Thoracic aorta (tissue), 2 donors: ENCODE data around the gene OR1D5. TPM values are rescaled to one million over a fixed set of nuclear protein-coding genes. Genes with fewer than 3 reads are reported as not detected.
"Not testable (repeated sequence)": the region's sequence is repeated elsewhere in the genome, so short reads cannot be mapped to it uniquely, and the experiment has no call there.

Experiments used
- ATAC-seq: fragments of 150-250 bp; one replicate; pipeline ENCODE4 v1.8.0; 2017; ENCODE audit warnings: low read depth; ENCODE audit not compliant: insufficient number of reproducible peaks, low FRiP score
- DNase-seq: peaks from one replicate; pipeline ENCODE4 v3.0.0-alpha.2; 2020; ENCODE audit warnings: low spot score
- H3K27ac ChIP-seq, 2 donors: fragments of 200-600 bp; sonication (generic); 1 replicate in 1 of 2; 2 replicates in 1 of 2; pipeline ENCODE4 v1.5.1; 2016; ENCODE audit warnings: mild to moderate bottlenecking in 2 of 2, moderate library complexity in 2 of 2
- H3K27me3 ChIP-seq: fragments of 200-600 bp; sonication (generic); replicated peaks from 2 replicates; pipeline ENCODE4 v1.6.0; 2016; ENCODE audit warnings: mild to moderate bottlenecking; ENCODE audit not compliant: insufficient read depth
- H3K36me3 ChIP-seq: fragments of 200-600 bp; sonication (generic); one replicate; pipeline ENCODE4 v1.5.1; 2016
- H3K4me1 ChIP-seq, 2 donors: fragments of 200-600 bp; sonication (generic); 1 replicate in 1 of 2; 2 replicates in 1 of 2; pipeline versions ENCODE4 v1.5.1 to v1.6.0; 2016; ENCODE audit warnings: low read depth in 2 of 2, mild to moderate bottlenecking in 1 of 2; ENCODE audit not compliant: control insufficient read depth in 1 of 2
- H3K4me3 ChIP-seq: fragments of 200-600 bp; sonication (generic); 2 replicates; pipeline ENCODE4 v1.5.1; 2016; ENCODE audit warnings: mild to moderate bottlenecking
- H3K9me3 ChIP-seq: fragments of 200-600 bp; sonication (generic); 2 replicates; pipeline ENCODE4 v1.5.1; 2016
- total RNA-seq, 2 donors: library from RNA; depleted of rRNA; stranded (reverse); fragments of >200 nt; gene quantifications; one replicate each; pipeline versions ENCODE4 v1.1.0 to v1.2.3, GENCODE V29; 2016
- TF ChIP-seq, protein P1 (sequence below): fragments of 200-600 bp; sonication (generic); IDR thresholded peaks from one replicate; pipeline ENCODE4 v1.5.1; 2019; ENCODE audit warnings: antibody characterized with exemption

Gene OR1D5, protein sequence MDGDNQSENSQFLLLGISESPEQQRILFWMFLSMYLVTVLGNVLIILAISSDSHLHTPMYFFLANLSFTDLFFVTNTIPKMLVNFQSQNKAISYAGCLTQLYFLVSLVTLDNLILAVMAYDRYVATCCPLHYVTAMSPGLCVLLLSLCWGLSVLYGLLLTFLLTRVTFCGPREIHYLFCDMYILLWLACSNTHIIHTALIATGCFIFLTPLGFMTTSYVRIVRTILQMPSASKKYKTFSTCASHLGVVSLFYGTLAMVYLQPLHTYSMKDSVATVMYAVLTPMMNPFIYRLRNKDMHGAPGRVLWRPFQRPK
- not detected for total RNA-seq

DNA sequence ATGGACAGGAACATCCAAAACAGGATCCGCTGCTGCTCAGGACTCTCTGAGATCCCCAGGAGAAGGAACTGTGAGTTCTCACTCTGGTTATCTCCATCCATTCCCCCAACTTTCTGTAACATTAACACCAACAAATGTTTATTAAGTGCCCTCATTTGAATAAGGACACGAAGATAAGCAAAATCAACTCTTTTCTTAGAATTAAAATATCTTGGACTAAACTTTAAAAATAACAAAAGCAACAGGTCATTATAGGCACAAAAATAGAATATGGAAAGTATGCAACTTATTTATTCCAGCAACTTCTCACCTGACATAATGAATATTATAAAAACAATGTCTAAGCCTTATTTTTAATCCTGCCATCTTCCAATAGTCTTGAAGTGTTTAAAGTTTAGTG lies at the start of gene OR1D5:
Gene OR1D5, minus strand, starts transcription at position 101 of the 400 bp plus-strand sequence. Its CDS starts 0 bp downstream, at position 101.
- DNase-seq, result not testable (repeated sequence)

DNA sequence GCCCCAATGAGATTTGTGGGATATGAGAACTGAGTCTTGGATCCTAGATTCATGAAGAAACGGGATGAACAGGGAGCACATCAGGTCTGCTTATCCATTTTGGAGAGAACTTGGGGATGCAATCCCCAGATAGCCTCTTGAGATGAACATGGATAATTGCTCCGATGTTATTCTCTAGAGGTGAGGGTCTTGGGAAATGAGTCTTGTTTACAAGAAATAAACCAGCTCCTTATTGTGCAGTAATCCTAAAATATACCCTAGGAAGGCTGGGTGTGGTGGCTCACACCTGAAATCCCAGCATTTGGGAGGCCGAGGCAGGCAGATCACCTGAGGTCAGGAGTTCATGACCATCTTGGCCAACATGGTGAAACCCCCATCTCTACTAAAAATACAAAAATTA lies 40.9 kb upstream of the OR1D5 start, which contains the start of gene OR1D2:
Gene OR1D2, minus strand, starts transcription at position 101 of the 400 bp plus-strand sequence. CDS start 11,426 bp downstream, outside the sequence.
- TF ChIP-seq, protein P1, sequence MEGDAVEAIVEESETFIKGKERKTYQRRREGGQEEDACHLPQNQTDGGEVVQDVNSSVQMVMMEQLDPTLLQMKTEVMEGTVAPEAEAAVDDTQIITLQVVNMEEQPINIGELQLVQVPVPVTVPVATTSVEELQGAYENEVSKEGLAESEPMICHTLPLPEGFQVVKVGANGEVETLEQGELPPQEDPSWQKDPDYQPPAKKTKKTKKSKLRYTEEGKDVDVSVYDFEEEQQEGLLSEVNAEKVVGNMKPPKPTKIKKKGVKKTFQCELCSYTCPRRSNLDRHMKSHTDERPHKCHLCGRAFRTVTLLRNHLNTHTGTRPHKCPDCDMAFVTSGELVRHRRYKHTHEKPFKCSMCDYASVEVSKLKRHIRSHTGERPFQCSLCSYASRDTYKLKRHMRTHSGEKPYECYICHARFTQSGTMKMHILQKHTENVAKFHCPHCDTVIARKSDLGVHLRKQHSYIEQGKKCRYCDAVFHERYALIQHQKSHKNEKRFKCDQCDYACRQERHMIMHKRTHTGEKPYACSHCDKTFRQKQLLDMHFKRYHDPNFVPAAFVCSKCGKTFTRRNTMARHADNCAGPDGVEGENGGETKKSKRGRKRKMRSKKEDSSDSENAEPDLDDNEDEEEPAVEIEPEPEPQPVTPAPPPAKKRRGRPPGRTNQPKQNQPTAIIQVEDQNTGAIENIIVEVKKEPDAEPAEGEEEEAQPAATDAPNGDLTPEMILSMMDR, result no peak
- ATAC-seq (no peak), DNase-seq (no peak)
- no peaks in the 10 kb centered on the region for H3K27me3 ChIP-seq
- H3K36me3 ChIP-seq, result no peaks in the 10 kb centered on the region
- H3K4me1 ChIP-seq, result no peaks in the 10 kb centered on the region
- no peak within 1 kb of the TSS for H3K4me3 ChIP-seq
- H3K9me3 ChIP-seq, result peaks cover 3% of the 10 kb centered on the region
- no peak within 1 kb of the TSS for H3K27ac ChIP-seq

More for the DNA sequence above, at the start of gene OR1D5:
- H3K36me3 ChIP-seq, H3K4me1 ChIP-seq, H3K9me3 ChIP-seq, H3K27ac ChIP-seq, H3K27me3 ChIP-seq, ATAC-seq, H3K4me3 ChIP-seq: not testable (repeated sequence)

DNA sequence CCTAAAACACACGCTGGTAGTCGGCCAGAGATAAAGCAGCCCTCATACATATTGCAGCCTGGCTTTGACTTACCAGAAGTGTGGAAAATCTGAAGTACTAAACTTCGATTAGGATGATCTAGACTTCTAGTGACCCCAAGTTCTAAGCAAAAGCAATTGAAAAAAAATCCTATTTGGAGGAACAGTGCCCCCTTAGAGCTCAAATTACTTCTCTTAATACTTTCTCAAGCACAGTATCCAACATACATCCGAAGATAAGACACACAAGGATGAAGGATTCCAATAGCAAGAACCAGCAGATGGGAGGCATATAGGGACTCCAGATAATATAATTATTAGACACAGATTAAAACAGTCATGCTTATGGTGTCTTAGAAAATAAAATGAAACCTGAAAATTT lies 10.4 kb upstream of the OR1D5 start:
- not testable (repeated sequence) for H3K4me3 ChIP-seq, H3K36me3 ChIP-seq, H3K9me3 ChIP-seq, H3K27me3 ChIP-seq, H3K4me1 ChIP-seq, DNase-seq, H3K27ac ChIP-seq, ATAC-seq

DNA sequence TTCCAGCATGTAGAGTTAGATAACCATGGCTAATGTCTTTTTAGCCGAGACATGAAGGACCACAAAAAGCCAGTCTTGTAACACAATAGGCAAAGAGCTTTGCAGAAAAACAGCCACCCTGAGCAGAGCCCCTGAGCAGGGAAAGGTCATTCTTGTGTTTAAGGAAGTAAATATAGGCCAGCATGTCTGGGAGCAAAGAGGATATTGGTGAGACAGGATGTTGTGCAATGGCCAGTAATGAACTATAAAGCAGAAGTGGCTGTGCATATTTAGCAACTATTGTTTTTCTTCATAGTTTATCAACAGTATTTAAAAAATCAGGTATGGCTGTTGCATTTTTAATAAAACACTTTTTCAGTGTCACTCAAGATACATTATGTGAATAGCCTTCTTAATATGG lies 1.8 kb upstream of the OR1D5 start:
- H3K36me3 ChIP-seq, H3K4me3 ChIP-seq, ATAC-seq, H3K4me1 ChIP-seq, DNase-seq, H3K27ac ChIP-seq, H3K9me3 ChIP-seq, H3K27me3 ChIP-seq: not testable (repeated sequence)

DNA sequence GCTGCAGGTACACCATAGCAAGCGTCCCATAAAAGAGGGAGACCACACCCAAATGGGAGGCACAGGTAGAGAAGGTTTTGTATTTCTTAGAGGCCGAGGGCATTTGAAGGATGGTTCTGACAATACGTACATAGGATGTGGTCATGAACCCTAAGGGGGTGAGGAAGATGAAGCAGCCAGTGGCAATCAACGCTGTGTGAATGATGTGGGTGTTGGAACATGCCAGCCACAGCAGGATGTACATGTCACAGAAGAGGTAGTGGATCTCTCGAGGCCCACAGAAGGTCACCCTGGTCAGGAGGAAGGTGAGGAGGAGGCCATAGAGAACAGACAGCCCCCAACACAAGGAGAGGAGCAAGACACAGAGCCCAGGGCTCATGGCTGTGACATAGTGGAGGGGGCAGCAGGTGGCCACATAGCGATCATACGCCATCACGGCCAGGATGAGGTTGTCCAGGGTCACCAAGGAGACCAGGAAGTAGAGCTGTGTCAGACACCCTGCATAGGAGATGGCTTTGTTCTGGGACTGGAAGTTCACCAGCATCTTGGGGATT lies 506 bp downstream of the OR1D5 start:
- H3K9me3 ChIP-seq, ATAC-seq, H3K27me3 ChIP-seq, H3K36me3 ChIP-seq, H3K27ac ChIP-seq, H3K4me1 ChIP-seq, H3K4me3 ChIP-seq, DNase-seq: not testable (repeated sequence)

DNA sequence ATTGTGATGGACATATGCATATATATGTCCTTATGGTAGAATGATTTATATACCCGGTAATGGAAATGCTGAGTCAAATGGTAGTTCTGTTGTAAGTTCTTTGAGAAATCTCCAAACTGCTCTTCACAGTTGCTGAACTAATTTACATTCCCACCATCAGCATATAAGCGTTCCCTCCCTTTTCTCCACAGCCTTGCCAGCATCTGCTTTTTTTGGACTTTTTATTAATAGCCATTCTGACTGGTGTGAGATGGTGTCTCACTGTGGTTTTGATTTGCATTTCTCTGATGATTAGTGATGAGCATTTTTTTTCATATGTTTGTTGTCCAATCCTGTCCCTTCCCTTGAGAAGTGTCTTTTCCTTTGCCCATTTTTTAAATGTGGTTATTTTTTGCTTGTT lies 8.5 kb downstream of the OR1D5 start:
- not testable (repeated sequence) for H3K36me3 ChIP-seq, DNase-seq, ATAC-seq, H3K4me1 ChIP-seq, H3K27ac ChIP-seq, H3K27me3 ChIP-seq, H3K4me3 ChIP-seq, H3K9me3 ChIP-seq

DNA sequence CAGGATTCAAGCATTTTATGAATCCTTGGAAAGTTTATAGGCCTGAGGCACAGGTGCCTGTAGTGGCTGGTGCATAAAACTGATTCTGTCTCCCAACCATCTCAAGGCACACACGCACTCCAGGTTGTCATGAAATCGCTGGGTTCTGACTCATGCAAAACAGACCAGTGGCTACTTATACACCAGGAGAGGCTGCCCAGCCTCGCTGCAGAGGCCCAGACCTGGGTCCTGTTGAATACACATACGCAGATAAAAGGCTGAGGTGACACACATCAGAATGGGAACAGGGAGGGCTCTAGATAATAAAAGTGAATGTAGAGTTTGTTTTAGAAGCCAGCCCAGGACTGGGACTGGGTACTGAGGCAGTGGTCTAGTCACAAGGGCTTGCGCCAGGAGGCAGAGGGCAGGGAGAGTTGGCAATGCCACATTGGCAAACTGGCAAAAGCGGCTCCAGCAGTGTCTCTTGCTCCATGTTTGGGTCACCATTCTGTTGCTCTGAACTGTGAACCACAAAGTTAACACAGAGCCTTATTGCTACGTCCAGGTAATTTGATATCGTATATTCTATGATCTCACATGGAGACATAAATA lies 13.6 kb downstream of the OR1D5 start:
- H3K9me3 ChIP-seq, result no peaks in the 10 kb centered on the region
- DNase-seq, result no peak
- no peak for ATAC-seq
- H3K4me1 ChIP-seq, result no peaks in the 10 kb centered on the region
- no peaks in the 10 kb centered on the region for H3K36me3 ChIP-seq
- no peaks in the 10 kb centered on the region for H3K27me3 ChIP-seq
- peak overlapping the region; percentile 78 for H3K4me3 ChIP-seq
- TF ChIP-seq, protein P1, result no peak
- no peak overlapping the region for H3K27ac ChIP-seq
